NCI-H1048 (cell line): Measurements from ENCODE around the gene RGS10.

Experiments used
- DNase-seq: peaks from one replicate; lab custom pipeline; 2025; lab: John Stamatoyannopoulos, UW

Gene RGS10

GRCh38 chr10:119496273-119496672, 46.2 kb downstream of the RGS10 start:
- DNase-seq = no peak

GRCh38 chr10:119495545-119495944, 47.0 kb downstream of the RGS10 start:
- DNase-seq = no peak

- DNase-seq = no peak
Measured at GRCh38 chr10:119495021-119495505, 47.5 kb downstream of the RGS10 start.

- DNase-seq = no peak
Measured at GRCh38 chr10:119494236-119495020, 48.1 kb downstream of the RGS10 start.

- DNase-seq = no peak
Measured at GRCh38 chr10:119493155-119493554, 49.4 kb downstream of the RGS10 start.

- no peak for DNase-seq
Measured at GRCh38 chr10:119491966-119492757, 50.4 kb downstream of the RGS10 start.

GRCh38 chr10:119489991-119490326, 52.6 kb downstream of the RGS10 start:
- DNase-seq = no peak

GRCh38 chr10:119488675-119489074, 53.8 kb downstream of the RGS10 start:
- DNase-seq = no peak

GRCh38 chr10:119483839-119484238, 58.7 kb downstream of the RGS10 start:
- DNase-seq = no peak

GRCh38 chr10:119483001-119483400, 59.5 kb downstream of the RGS10 start:
- no peak for DNase-seq

GRCh38 chr10:119481781-119482426, 60.6 kb downstream of the RGS10 start:
- DNase-seq = no peak

GRCh38 chr10:119480667-119481066, 61.9 kb downstream of the RGS10 start:
- no peak for DNase-seq

GRCh38 chr10:119479532-119479931, 63.0 kb downstream of the RGS10 start:
- DNase-seq = no peak

GRCh38 chr10:119478811-119479341, 63.6 kb downstream of the RGS10 start:
- DNase-seq = no peak

- DNase-seq = no peak
Measured at GRCh38 chr10:119478111-119478802, 64.3 kb downstream of the RGS10 start.

- DNase-seq = no peak
Measured at GRCh38 chr10:119477444-119477843, 65.1 kb downstream of the RGS10 start.

- no peak for DNase-seq
Measured at GRCh38 chr10:119474606-119475005, 67.9 kb downstream of the RGS10 start.

- no peak for DNase-seq
Measured at GRCh38 chr10:119473771-119474170, 68.7 kb downstream of the RGS10 start.

- DNase-seq = no peak
Measured at GRCh38 chr10:119470920-119471702, 71.4 kb downstream of the RGS10 start.

- no peak for DNase-seq
Measured at GRCh38 chr10:119469846-119470245, 72.7 kb downstream of the RGS10 start.

GRCh38 chr10:119469325-119469707, 73.2 kb downstream of the RGS10 start:
- no peak for DNase-seq
